Kidney (tissue), 14 donors: Measurements from ENCODE around the gene RTF1. TPM values are rescaled to one million over a fixed set of nuclear protein-coding genes. Genes with fewer than 3 reads are reported as not detected.

ENCODE experiments used
- DNase-seq, 5 donors: peaks; one replicate each; pipeline ENCODE4 v3.0.0-alpha.2; 2013 to 2020
- FAIRE-seq: peaks from 2 replicates; lab custom pipeline; 2012; peaks lifted over from hg19 to GRCh38; lab: Jason Lieb, UNC
- H3K27ac ChIP-seq, 2 donors: one replicate each; pipeline ENCODE4 v1.7.0; 2013; ENCODE audit warnings: low read depth in 2 of 2, low read length in 2 of 2, inconsistent platforms in 1 of 2
- H3K27me3 ChIP-seq: one replicate; pipeline ENCODE4 v1.7.1; 2013; ENCODE audit warnings: low read length, inconsistent platforms; ENCODE audit not compliant: control insufficient read depth, insufficient read depth
- H3K36me3 ChIP-seq, 3 donors: one replicate each; pipeline versions ENCODE4 v1.7.0 to v1.7.1; 2013; ENCODE audit warnings: low read length in 3 of 3, control low read depth in 1 of 3, inconsistent platforms in 1 of 3; ENCODE audit not compliant: insufficient read depth in 3 of 3, control insufficient read depth in 2 of 3
- H3K4me1 ChIP-seq, 3 donors: one replicate each; pipeline versions ENCODE4 v1.7.0 to v1.7.1; 2013; ENCODE audit warnings: low read length in 3 of 3, inconsistent platforms in 1 of 3, low read depth in 1 of 3; ENCODE audit not compliant: control insufficient read depth in 2 of 3, insufficient read depth in 2 of 3
- H3K4me3 ChIP-seq, 3 donors: one replicate each; pipeline versions ENCODE4 v1.7.0 to v1.8.1; 2013; ENCODE audit warnings: low read length in 3 of 3, control low read depth in 1 of 3, inconsistent platforms in 1 of 3
- H3K9ac ChIP-seq, 3 donors: one replicate each; pipeline versions ENCODE4 v1.7.0 to v1.7.1; 2013; ENCODE audit warnings: low read length in 3 of 3, control low read depth in 1 of 3, inconsistent platforms in 1 of 3
- H3K9me3 ChIP-seq, 3 donors: one replicate each; pipeline versions ENCODE4 v1.7.0 to v1.7.1; 2013; ENCODE audit warnings: low read length in 3 of 3, control low read depth in 1 of 3, inconsistent platforms in 1 of 3; ENCODE audit not compliant: control insufficient read depth in 2 of 3, insufficient read depth in 1 of 3
- CTCF ChIP-seq: IDR thresholded peaks from 3 replicates; pipeline ENCODE4 v1.5.1; 2012; ENCODE audit warnings: mild to moderate bottlenecking, moderate library complexity, borderline replicate concordance; ENCODE audit not compliant: insufficient read depth; ENCODE audit errors: extremely low read depth
- intact Hi-C: fragments of 100-400 bp; cut with DNase I; formaldehyde crosslinking; loops from one replicate; pipeline ENCODE4 v1.11.1; 2022
- polyA plus RNA-seq: library from polyadenylated mRNA; stranded (reverse); fragments of 350-450 nt; fragmentation: Illumina TruSeq; extraction: RNeasy Lipid Tissue Mini Kit (QIAGEN cat#74804); gene quantifications from one replicate; pipeline ENCODE4 v1.2.3, GENCODE V29; 2014; ENCODE audit warnings: low read depth, low replicate concordance; ENCODE audit not compliant: insufficient read depth
- total RNA-seq: library from RNA; stranded (reverse); fragmentation: NEBNext Ultra II Directional; extraction: Animal tissue kit (Norgen Biotek cat#: 25700); gene quantifications from one replicate; pipeline ENCODE4 v1.2.1, GENCODE V29; 2021
- donor health status: control.
- donor health status: control.
- donor health status: control.
- donor health status: control.
- donor health status: control.
- donor health status: DM: yes; HTN: yes; CAD: no.
- donor health status: Normal renal cell carcinoma (clear cell type).

The RTF1 gene
- total and polyA plus RNA-seq, 2 donors from 2014 or later, result 14.8 to 29.7 TPM

- Histone ChIP-seq H3K9me3 (no peaks in the 10 kb centered on the region), H3K4me1 (peaks cover 0 to 16% (median 13%) of the 10 kb centered on the region in 3 donors), H3K4me3 (peak within 1 kb of the TSS; percentile 0 to 55 (median 53)), H3K27ac (no peak within 1 kb of the TSS), H3K9ac (peak within 1 kb of the TSS in 1 of 3 donors; percentile 61), H3K27me3 (peaks cover 6% of the 10 kb centered on the region), H3K36me3 (no peaks in the 10 kb centered on the region)
- no peak for FAIRE-seq
- DNase-seq, result peak; percentile 74 to 87 (median 82)
- intact Hi-C loops, result no loop called here
- TF ChIP-seq CTCF, result no peak
Observed at GRCh38 chr15:41493205-41493901, 76.5 kb downstream of the RTF1 start, which contains the start of gene ITPKA. ITPKA (plus strand) TSS chr15:41493874; CDS start chr15:41493928, 54 bp downstream.

- Histone ChIP-seq H3K36me3 (no peaks in the 10 kb centered on the region), H3K27ac (no peak overlapping the region), H3K4me1 (peaks cover 0 to 16% (median 13%) of the 10 kb centered on the region in 3 donors), H3K4me3 (no peak overlapping the region), H3K27me3 (peaks cover 8% of the 10 kb centered on the region), H3K9ac (no peak overlapping the region), H3K9me3 (no peaks in the 10 kb centered on the region)
- no peak for FAIRE-seq
- intact Hi-C loops, result no loop called here
- TF ChIP-seq CTCF, result no peak
- no peak for DNase-seq
Observed at GRCh38 chr15:41493902-41494189, 77.0 kb downstream of the RTF1 start.

GRCh38 chr15:41494190-41494921 lies 77.5 kb downstream of the RTF1 start:
- Histone ChIP-seq H3K36me3 (no peaks in the 10 kb centered on the region), H3K9me3 (no peaks in the 10 kb centered on the region), H3K4me1 (peaks cover 0 to 16% (median 13%) of the 10 kb centered on the region in 3 donors), H3K27me3 (peaks cover 9% of the 10 kb centered on the region), H3K9ac (no peak overlapping the region), H3K4me3 (no peak overlapping the region), H3K27ac (no peak overlapping the region)
- intact Hi-C loops, result no loop called here
- DNase-seq (peak; percentile 53 to 82 (median 54)), FAIRE-seq (no peak)
- no peak for TF ChIP-seq CTCF
